ENCODE results near the gene CCDC88A. TPM values are rescaled to one million over a fixed set of nuclear protein-coding genes. Genes with fewer than 3 reads are reported as not detected.
"Not testable (repeated sequence)": the region's sequence is repeated elsewhere in the genome, so short reads cannot be mapped to it uniquely, and the experiment has no call there.

Gene CCDC88A
- total and polyA plus RNA-seq, 2 donors (not counting 1 experiment from before 2014, with no cell fraction given) = 40.8 to 56.5 TPM

GRCh38 chr2:55296393-55296792 is 123.3 kb downstream of the CCDC88A start:
- H3K36me3 ChIP-seq (ENCODE audit: control insufficient read depth, insufficient read depth, low read length) = no peaks in the 10 kb centered on the region
- H3K9me3 ChIP-seq (ENCODE audit: control insufficient read depth, insufficient read depth, low read depth, low read length) = no peaks in the 10 kb centered on the region
- TF ChIP-seq CTCF (conservative IDR thresholded peaks at IDR 0.05 in 1 of 2, IDR thresholded peaks at IDR 0.05 in 1 of 2; ENCODE audit: low read depth in 1 of 2, low read length in 2 of 2) (no peak), EZH2 (IDR thresholded peaks at IDR 0.05; ENCODE audit: low read length, missing control alignments) (no peak)
- H2AFZ ChIP-seq (ENCODE audit: low read length) = no peak overlapping the region
- no peaks in the 10 kb centered on the region for H4K20me1 ChIP-seq (ENCODE audit: control insufficient read depth, extremely low read depth, insufficient read depth, low read length)
- no peaks in the 10 kb centered on the region for H3K79me2 ChIP-seq (ENCODE audit: control insufficient read depth, insufficient read depth, low read length)
- no peak overlapping the region for H3K4me2 ChIP-seq (ENCODE audit: extremely low read depth, insufficient read depth, low read length)
- H3K4me1 ChIP-seq (ENCODE audit: control insufficient read depth, extremely low read depth, insufficient read depth, low read length) = no peaks in the 10 kb centered on the region
- H3K27me3 ChIP-seq (ENCODE audit: control insufficient read depth, insufficient read depth, low read length) = no peaks in the 10 kb centered on the region
- H3K9ac ChIP-seq (ENCODE audit: insufficient read depth, low read length) = no peak overlapping the region
- DNase-seq (ENCODE audit: low read depth in 2 of 2) = no peak
- H3K4me3 ChIP-seq (replicated peaks in 1 of 4; ENCODE audit: control extremely low read depth in 1 of 4, insufficient read depth in 1 of 4, low read depth in 3 of 4, low read length in 4 of 4) = no peak overlapping the region
- no peak overlapping the region for H3K27ac ChIP-seq (ENCODE audit: insufficient read depth, low read length)

- Histone ChIP-seq H3K36me3 (ENCODE audit: control insufficient read depth, insufficient read depth, low read length) (no peaks in the 10 kb centered on the region), H3K4me2 (ENCODE audit: extremely low read depth, insufficient read depth, low read length) (no peak overlapping the region), H3K27ac (ENCODE audit: insufficient read depth, low read length) (no peak overlapping the region), H3K9me3 (ENCODE audit: control insufficient read depth, insufficient read depth, low read depth, low read length) (no peaks in the 10 kb centered on the region), H3K4me3 (replicated peaks in 1 of 4; ENCODE audit: control extremely low read depth in 1 of 4, insufficient read depth in 1 of 4, low read depth in 3 of 4, low read length in 4 of 4) (peak overlapping the region in 1 of 4 experiments; percentile 70), H3K9ac (ENCODE audit: insufficient read depth, low read length) (no peak overlapping the region), H3K79me2 (ENCODE audit: control insufficient read depth, insufficient read depth, low read length) (no peaks in the 10 kb centered on the region), H4K20me1 (ENCODE audit: control insufficient read depth, extremely low read depth, insufficient read depth, low read length) (no peaks in the 10 kb centered on the region), H3K4me1 (ENCODE audit: control insufficient read depth, extremely low read depth, insufficient read depth, low read length) (no peaks in the 10 kb centered on the region), H3K27me3 (ENCODE audit: control insufficient read depth, insufficient read depth, low read length) (no peaks in the 10 kb centered on the region), H2AFZ (ENCODE audit: low read length) (no peak overlapping the region)
- TF ChIP-seq EZH2 (IDR thresholded peaks at IDR 0.05; ENCODE audit: low read length, missing control alignments) = no peak
- TF ChIP-seq CTCF (conservative IDR thresholded peaks at IDR 0.05 in 1 of 2, IDR thresholded peaks at IDR 0.05 in 1 of 2; ENCODE audit: low read depth in 1 of 2, low read length in 2 of 2) = no peak
- no peak for DNase-seq (ENCODE audit: low read depth in 2 of 2)
These were observed 136.6 kb downstream of the CCDC88A start for GRCh38 chr2:55283083-55283482.

GRCh38 chr2:55282110-55282917 is 137.3 kb downstream of the CCDC88A start:
- no peaks in the 10 kb centered on the region for H3K4me1 ChIP-seq (ENCODE audit: control insufficient read depth, extremely low read depth, insufficient read depth, low read length)
- no peaks in the 10 kb centered on the region for H3K79me2 ChIP-seq (ENCODE audit: control insufficient read depth, insufficient read depth, low read length)
- H3K9ac ChIP-seq (ENCODE audit: insufficient read depth, low read length) = peak overlapping the region; percentile 73
- no peaks in the 10 kb centered on the region for H3K36me3 ChIP-seq (ENCODE audit: control insufficient read depth, insufficient read depth, low read length)
- H2AFZ ChIP-seq (ENCODE audit: low read length) = peak overlapping the region; percentile 71
- peak overlapping the region; percentile 74 for H3K4me2 ChIP-seq (ENCODE audit: extremely low read depth, insufficient read depth, low read length)
- peak overlapping the region; percentile 47 to 80 (median 67) for H3K4me3 ChIP-seq (replicated peaks in 1 of 4; ENCODE audit: control extremely low read depth in 1 of 4, insufficient read depth in 1 of 4, low read depth in 3 of 4, low read length in 4 of 4)
- H3K27me3 ChIP-seq (ENCODE audit: control insufficient read depth, insufficient read depth, low read length) = no peaks in the 10 kb centered on the region
- H4K20me1 ChIP-seq (ENCODE audit: control insufficient read depth, extremely low read depth, insufficient read depth, low read length) = no peaks in the 10 kb centered on the region
- no peaks in the 10 kb centered on the region for H3K9me3 ChIP-seq (ENCODE audit: control insufficient read depth, insufficient read depth, low read depth, low read length)
- peak; percentile 82 to 86 for DNase-seq (ENCODE audit: low read depth in 2 of 2)
- TF ChIP-seq EZH2 (IDR thresholded peaks at IDR 0.05; ENCODE audit: low read length, missing control alignments) = no peak
- TF ChIP-seq CTCF (conservative IDR thresholded peaks at IDR 0.05 in 1 of 2, IDR thresholded peaks at IDR 0.05 in 1 of 2; ENCODE audit: low read depth in 1 of 2, low read length in 2 of 2) = no peak
- peak overlapping the region; percentile 61 for H3K27ac ChIP-seq (ENCODE audit: insufficient read depth, low read length)

- not testable (repeated sequence) for H3K79me2 ChIP-seq (ENCODE audit: control insufficient read depth, insufficient read depth, low read length); H3K9me3 ChIP-seq (ENCODE audit: control insufficient read depth, insufficient read depth, low read depth, low read length); H3K4me1 ChIP-seq (ENCODE audit: control insufficient read depth, extremely low read depth, insufficient read depth, low read length); H3K27me3 ChIP-seq (ENCODE audit: control insufficient read depth, insufficient read depth, low read length); H4K20me1 ChIP-seq (ENCODE audit: control insufficient read depth, extremely low read depth, insufficient read depth, low read length); DNase-seq (ENCODE audit: low read depth in 2 of 2); H3K36me3 ChIP-seq (ENCODE audit: control insufficient read depth, insufficient read depth, low read length); H2AFZ ChIP-seq (ENCODE audit: low read length); H3K4me2 ChIP-seq (ENCODE audit: extremely low read depth, insufficient read depth, low read length); H3K4me3 ChIP-seq (replicated peaks in 1 of 4; ENCODE audit: control extremely low read depth in 1 of 4, insufficient read depth in 1 of 4, low read depth in 3 of 4, low read length in 4 of 4); H3K9ac ChIP-seq (ENCODE audit: insufficient read depth, low read length); H3K27ac ChIP-seq (ENCODE audit: insufficient read depth, low read length)
These were observed 138.7 kb downstream of the CCDC88A start for GRCh38 chr2:55280851-55281546.

Data from fibroblast of lung (primary cell).